ENCODE measurements around the gene SLC16A3.

Gene SLC16A3

GRCh38 chr17:82287868-82288801 lies 59.3 kb downstream of the SLC16A3 start:
- DNase-seq, result no peak

All from activated gamma-delta T cell (primary cell).